NCI-H2029 (cell line): Measurements from ENCODE around the gene MAP2K5.

Experiments
- DNase-seq: peaks from one replicate; lab custom pipeline; 2025; lab: John Stamatoyannopoulos, UW

MAP2K5 gene

GRCh38 chr15:67825881-67826716 is 283.6 kb downstream of the MAP2K5 start:
- DNase-seq: no peak

GRCh38 chr15:67826717-67827561 is 284.4 kb downstream of the MAP2K5 start:
- no peak for DNase-seq

DNA sequence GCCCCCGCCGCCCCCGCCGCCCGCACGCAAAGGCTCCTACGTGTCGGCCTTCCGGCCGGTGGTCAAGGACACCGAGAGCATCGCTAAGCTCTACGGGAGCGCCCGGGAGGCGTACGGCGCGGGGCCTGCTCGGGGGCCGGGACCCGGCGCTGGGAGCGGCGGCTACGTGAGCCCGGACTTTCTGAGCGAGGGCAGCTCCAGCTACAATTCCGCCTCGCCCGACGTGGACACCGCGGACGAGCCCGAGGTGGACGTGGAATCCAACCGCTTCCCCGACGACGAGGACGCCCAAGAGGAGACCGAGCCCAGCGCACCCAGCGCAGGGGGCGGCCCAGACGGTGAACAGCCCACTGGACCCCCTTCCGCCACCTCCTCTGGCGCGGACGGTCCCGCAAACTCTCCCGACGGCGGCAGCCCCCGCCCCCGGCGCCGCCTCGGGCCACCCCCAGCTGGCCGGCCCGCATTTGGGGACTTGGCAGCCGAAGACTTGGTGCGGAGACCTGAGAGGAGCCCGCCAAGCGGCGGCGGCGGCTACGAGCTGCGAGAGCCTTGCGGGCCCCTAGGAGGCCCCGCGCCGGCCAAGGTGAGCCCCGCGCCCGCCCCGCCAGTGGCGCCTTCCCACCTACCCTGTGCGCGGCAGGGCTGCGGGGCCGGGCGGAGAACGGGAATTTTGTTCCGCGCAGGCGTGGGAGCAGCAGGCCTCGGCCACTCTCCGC is 285.2 kb downstream of the MAP2K5 start:
- no peak for DNase-seq

- DNase-seq: no peak
Measured at GRCh38 chr15:67828278-67828968, 285.9 kb downstream of the MAP2K5 start.

- no peak for DNase-seq
Measured at GRCh38 chr15:67828969-67829646, 286.6 kb downstream of the MAP2K5 start.

GRCh38 chr15:67829647-67830504 is 287.4 kb downstream of the MAP2K5 start:
- DNase-seq: no peak

DNA sequence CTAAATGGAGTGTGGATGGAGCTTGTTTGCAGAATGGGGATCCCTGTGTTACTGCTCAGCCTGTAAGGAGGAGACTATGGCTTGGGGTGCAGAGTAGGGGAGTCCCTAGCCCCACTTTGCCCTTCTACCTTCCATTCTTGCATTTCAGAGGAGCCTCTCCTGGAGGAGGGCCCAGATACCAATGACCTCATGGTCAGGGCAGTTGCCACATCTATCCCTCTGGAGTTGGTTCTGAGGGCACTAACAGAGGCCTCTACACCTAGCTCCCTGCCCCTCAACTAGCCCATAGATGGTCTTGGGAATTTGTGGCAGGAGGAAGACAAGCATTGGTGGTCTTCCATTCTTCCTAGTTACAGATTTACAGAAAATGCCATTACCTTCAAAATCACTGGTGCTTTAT is 288.9 kb downstream of the MAP2K5 start:
- no peak for DNase-seq

- no peak for DNase-seq
Measured at GRCh38 chr15:67832031-67832551, 289.6 kb downstream of the MAP2K5 start.

- no peak for DNase-seq
Measured at GRCh38 chr15:67832897-67833709, 290.6 kb downstream of the MAP2K5 start.

DNA sequence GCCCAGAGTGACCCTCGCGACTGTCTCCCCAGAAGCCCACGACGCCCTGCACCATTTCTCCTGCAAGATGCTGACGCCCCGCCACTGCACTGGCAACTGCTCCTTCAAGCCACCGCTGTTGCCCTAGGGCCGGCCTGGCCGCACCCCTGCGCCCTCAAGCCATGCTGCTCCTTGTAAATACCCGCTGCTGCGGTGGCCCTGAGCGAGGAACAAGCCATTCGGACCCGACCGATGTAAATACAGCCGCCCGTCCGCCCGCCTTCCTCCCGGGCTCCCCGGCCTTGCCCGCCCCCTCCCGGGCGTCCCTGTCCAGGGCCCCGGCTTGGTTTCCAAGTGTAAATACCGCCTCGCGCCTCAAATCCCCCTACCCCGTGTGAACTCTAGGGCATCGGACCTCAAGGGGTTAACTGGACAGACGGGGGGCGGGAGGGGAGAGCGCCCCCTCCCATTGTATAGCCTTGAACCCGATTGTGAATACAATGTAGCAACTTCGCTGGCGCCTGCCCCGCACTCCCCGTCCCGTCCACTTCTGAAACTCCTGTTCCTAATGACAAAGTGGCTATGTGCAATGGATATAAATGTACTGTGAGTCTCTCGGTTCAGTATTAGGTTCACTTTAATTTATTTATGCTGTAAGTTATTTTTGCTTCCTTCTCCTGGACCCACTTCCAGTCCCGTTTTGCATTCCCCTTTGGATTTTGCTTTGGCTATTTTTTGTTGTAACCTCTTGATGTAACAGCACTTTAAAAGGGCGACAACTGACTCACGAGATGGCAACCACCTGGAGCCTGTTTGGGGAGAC is 291.4 kb downstream of the MAP2K5 start:
- DNase-seq: no peak

DNA sequence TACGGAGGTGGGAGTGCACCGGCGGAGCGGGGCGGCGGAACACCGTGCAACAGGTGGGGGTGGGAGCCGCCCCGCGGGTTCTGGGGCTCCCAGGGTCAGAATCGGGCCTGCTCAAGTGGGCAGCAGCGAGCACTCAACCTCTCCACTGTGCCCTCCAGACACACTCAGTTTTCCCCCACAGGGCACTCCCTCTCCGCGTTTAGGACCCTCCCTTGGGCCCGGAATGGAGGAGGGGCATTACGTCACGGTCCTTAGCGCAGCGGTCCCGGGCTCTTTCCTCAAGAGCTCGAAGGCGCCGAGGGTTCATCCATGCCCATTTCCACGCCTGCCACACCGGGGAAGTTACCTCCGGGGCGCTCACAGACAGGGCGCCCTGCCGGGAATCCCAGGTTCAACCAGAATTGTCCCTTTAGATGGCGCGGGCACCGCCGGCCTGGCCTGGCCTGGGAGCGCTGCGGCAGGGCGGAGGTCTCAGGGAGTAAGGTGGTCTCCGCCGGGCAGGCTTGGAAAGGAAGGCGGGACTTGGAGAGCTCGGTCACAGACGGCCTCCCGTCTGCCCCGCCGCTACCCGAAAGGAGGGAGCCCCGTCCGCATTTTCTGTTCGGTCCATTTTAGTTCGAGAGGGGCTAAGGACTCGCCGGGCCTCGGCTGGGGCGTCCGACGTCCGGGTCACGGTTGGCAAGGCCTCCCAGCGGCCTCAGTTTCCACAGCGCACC is 292.2 kb downstream of the MAP2K5 start:
- DNase-seq: no peak

GRCh38 chr15:67835297-67836133 is 293.0 kb downstream of the MAP2K5 start:
- no peak for DNase-seq

DNA sequence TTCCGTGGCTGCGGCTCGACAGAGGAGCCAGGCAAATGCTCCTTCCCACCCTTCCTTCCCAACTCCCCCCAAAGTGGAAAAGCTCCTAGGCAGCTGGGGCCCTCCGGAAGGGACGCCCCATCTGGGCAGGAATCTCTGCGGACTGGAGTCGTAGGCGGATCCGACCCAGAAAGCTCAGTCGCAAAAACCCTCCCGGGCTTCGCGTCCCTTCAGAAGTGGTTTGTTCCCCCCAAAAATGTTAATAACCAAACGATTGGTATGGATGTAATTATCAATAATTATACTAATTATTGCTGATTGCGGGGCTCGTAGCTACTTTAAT is 293.6 kb downstream of the MAP2K5 start:
- DNase-seq: no peak

DNA sequence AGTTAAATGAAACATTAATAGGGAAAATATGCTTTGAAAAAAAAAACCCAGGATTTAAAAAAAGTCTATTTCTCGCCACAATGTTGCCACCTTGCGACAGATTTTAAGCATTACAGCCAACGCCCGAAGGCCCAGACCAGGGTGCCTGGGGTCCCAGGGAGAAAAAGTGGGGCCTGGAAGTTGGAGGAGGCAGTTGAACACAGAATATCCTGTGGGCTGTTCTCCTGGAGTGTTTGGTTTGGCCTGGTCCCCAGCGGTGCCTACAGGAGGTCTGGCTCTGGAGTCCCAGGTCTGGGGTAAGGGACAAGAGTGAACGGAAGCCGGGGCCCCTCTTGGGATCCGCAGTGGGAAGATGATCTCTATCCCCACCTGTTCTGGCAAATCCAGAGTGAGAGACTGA is 294.0 kb downstream of the MAP2K5 start:
- no peak for DNase-seq

DNA sequence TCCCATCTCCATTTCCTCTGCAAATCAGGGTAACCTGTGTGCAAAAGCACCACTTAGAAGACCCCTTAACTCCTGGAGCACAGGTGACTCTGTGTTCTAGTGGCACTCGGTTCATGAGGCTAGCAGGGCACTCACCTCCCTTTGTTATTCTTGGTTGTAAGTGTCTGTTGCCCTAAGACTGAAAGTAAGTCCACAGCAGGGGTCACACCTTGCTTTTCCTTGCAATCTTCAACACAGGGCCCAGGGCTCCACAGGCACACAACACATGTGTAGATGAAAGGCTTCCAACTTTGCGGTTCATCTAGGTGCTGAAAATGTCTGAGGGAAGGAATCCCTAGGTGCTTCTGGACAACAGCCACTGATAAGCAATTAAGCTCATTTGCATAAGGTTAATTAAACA is 294.5 kb downstream of the MAP2K5 start:
- DNase-seq: no peak

- no peak for DNase-seq
Measured at GRCh38 chr15:67838789-67839332, 296.4 kb downstream of the MAP2K5 start.

GRCh38 chr15:67839499-67839928 is 297.0 kb downstream of the MAP2K5 start:
- DNase-seq: no peak
